Measurements from ENCODE around the gene FBXO24.
A peak's percentile ranks its signal among the peaks of the same experiment; 100 is the strongest.

- TF ChIP-seq ZKSCAN1 (IDR thresholded peaks at IDR 0.05; ENCODE audit: low read depth, low read length) (no peak), CTCF (IDR thresholded peaks at IDR 0.05 in 2 of 3, conservative IDR thresholded peaks at IDR 0.05 in 1 of 3; ENCODE audit: insufficient read depth in 2 of 3, low read depth in 1 of 3, low read length in 3 of 3) (no peak), POLR2AphosphoS5 (IDR thresholded peaks at IDR 0.05; ENCODE audit: control insufficient read depth, insufficient read depth, low read depth, low read length) (no peak), NFIC (IDR thresholded peaks at IDR 0.05) (0 out of 2 replicates have a peak, but pooled peaks have one; percentile 16), EP300 (IDR thresholded peaks at IDR 0.05; ENCODE audit: low read length) (no peak), FOS (IDR thresholded peaks at IDR 0.05; ENCODE audit: extremely low read depth, insufficient read length) (no peak), MAZ (CRISPR knock-in tag; conservative IDR thresholded peaks at IDR 0.05 in 1 of 2, IDR thresholded peaks at IDR 0.05 in 1 of 2) (no peak), ZFP36 (IDR thresholded peaks at IDR 0.05; ENCODE audit: low read depth, low read length, partially characterized antibody) (no peak), PRDM10 (IDR thresholded peaks at IDR 0.05; ENCODE audit: partially characterized antibody) (no peak), SRSF1 (IDR thresholded peaks at IDR 0.05; ENCODE audit: low read depth, low read length) (no peak), PATZ1 (CRISPR knock-in tag; IDR thresholded peaks at IDR 0.05; ENCODE audit: borderline replicate concordance) (no peak)
Measured at GRCh38 chr7:100556541-100556940, 29.6 kb upstream of the FBXO24 start.
